Kidney (tissue), 14 donors: ENCODE data around the gene SUN2. TPM values are rescaled to one million over a fixed set of nuclear protein-coding genes. Genes with fewer than 3 reads are reported as not detected.

ENCODE experiments used
- DNase-seq, 5 donors: peaks; one replicate each; pipeline ENCODE4 v3.0.0-alpha.2; 2013 to 2020
- FAIRE-seq: peaks from 2 replicates; lab custom pipeline; 2012; peaks lifted over from hg19 to GRCh38; lab: Jason Lieb, UNC
- H3K27ac ChIP-seq, 2 donors: one replicate each; pipeline ENCODE4 v1.7.0; 2013; ENCODE audit warnings: low read depth in 2 of 2, low read length in 2 of 2, inconsistent platforms in 1 of 2
- H3K27me3 ChIP-seq: one replicate; pipeline ENCODE4 v1.7.1; 2013; ENCODE audit warnings: low read length, inconsistent platforms; ENCODE audit not compliant: control insufficient read depth, insufficient read depth
- H3K36me3 ChIP-seq, 3 donors: one replicate each; pipeline versions ENCODE4 v1.7.0 to v1.7.1; 2013; ENCODE audit warnings: low read length in 3 of 3, control low read depth in 1 of 3, inconsistent platforms in 1 of 3; ENCODE audit not compliant: insufficient read depth in 3 of 3, control insufficient read depth in 2 of 3
- H3K4me1 ChIP-seq, 3 donors: one replicate each; pipeline versions ENCODE4 v1.7.0 to v1.7.1; 2013; ENCODE audit warnings: low read length in 3 of 3, inconsistent platforms in 1 of 3, low read depth in 1 of 3; ENCODE audit not compliant: control insufficient read depth in 2 of 3, insufficient read depth in 2 of 3
- H3K4me3 ChIP-seq, 3 donors: one replicate each; pipeline versions ENCODE4 v1.7.0 to v1.8.1; 2013; ENCODE audit warnings: low read length in 3 of 3, control low read depth in 1 of 3, inconsistent platforms in 1 of 3
- H3K9ac ChIP-seq, 3 donors: one replicate each; pipeline versions ENCODE4 v1.7.0 to v1.7.1; 2013; ENCODE audit warnings: low read length in 3 of 3, control low read depth in 1 of 3, inconsistent platforms in 1 of 3
- H3K9me3 ChIP-seq, 3 donors: one replicate each; pipeline versions ENCODE4 v1.7.0 to v1.7.1; 2013; ENCODE audit warnings: low read length in 3 of 3, control low read depth in 1 of 3, inconsistent platforms in 1 of 3; ENCODE audit not compliant: control insufficient read depth in 2 of 3, insufficient read depth in 1 of 3
- CTCF ChIP-seq: IDR thresholded peaks from 3 replicates; pipeline ENCODE4 v1.5.1; 2012; ENCODE audit warnings: mild to moderate bottlenecking, moderate library complexity, borderline replicate concordance; ENCODE audit not compliant: insufficient read depth; ENCODE audit errors: extremely low read depth
- intact Hi-C: fragments of 100-400 bp; cut with DNase I; formaldehyde crosslinking; loops from one replicate; pipeline ENCODE4 v1.11.1; 2022
- polyA plus RNA-seq: library from polyadenylated mRNA; stranded (reverse); fragments of 350-450 nt; fragmentation: Illumina TruSeq; extraction: RNeasy Lipid Tissue Mini Kit (QIAGEN cat#74804); gene quantifications from one replicate; pipeline ENCODE4 v1.2.3, GENCODE V29; 2014; ENCODE audit warnings: low read depth, low replicate concordance; ENCODE audit not compliant: insufficient read depth
- total RNA-seq: library from RNA; stranded (reverse); fragmentation: NEBNext Ultra II Directional; extraction: Animal tissue kit (Norgen Biotek cat#: 25700); gene quantifications from one replicate; pipeline ENCODE4 v1.2.1, GENCODE V29; 2021
- donor health status: control.
- donor health status: control.
- donor health status: control.
- donor health status: control.
- donor health status: control.
- donor health status: DM: yes; HTN: yes; CAD: no.
- donor health status: Normal renal cell carcinoma (clear cell type).

SUN2 gene
- total and polyA plus RNA-seq, 2 donors from 2014 or later = 41.7 to 199 TPM

GRCh38 chr22:38738475-38739070, 17.2 kb downstream of the SUN2 start:
- Histone ChIP-seq H3K4me3 (no peak overlapping the region), H3K9me3 (no peaks in the 10 kb centered on the region), H3K9ac (no peak overlapping the region), H3K27me3 (no peaks in the 10 kb centered on the region), H3K4me1 (peaks cover 0 to 5% (median 5%) of the 10 kb centered on the region in 3 donors), H3K36me3 (peaks cover 0 to 82% (median 52%) of the 10 kb centered on the region in 3 donors), H3K27ac (no peak overlapping the region)
- intact Hi-C loops = no loop called here
- FAIRE-seq (no peak), DNase-seq (peak in 1 of 5 donors; percentile 75)
- no peak for TF ChIP-seq CTCF

- Histone ChIP-seq H3K27ac (no peak overlapping the region), H3K4me1 (peaks cover 0 to 12% (median 9%) of the 10 kb centered on the region in 3 donors), H3K9me3 (no peaks in the 10 kb centered on the region), H3K9ac (no peak overlapping the region), H3K36me3 (peaks cover 0 to 73% (median 51%) of the 10 kb centered on the region in 3 donors), H3K4me3 (no peak overlapping the region), H3K27me3 (no peaks in the 10 kb centered on the region)
- no peak for TF ChIP-seq CTCF
- intact Hi-C loops = no loop called here
- DNase-seq (peak in 1 of 5 donors; percentile 46), FAIRE-seq (no peak)
Observed at GRCh38 chr22:38737302-38738060, 18.3 kb downstream of the SUN2 start.

GRCh38 chr22:38736257-38736570, 19.6 kb downstream of the SUN2 start:
- Histone ChIP-seq H3K4me3 (no peak overlapping the region), H3K27me3 (no peaks in the 10 kb centered on the region), H3K36me3 (peaks cover 0 to 60% (median 44%) of the 10 kb centered on the region in 3 donors), H3K9me3 (no peaks in the 10 kb centered on the region), H3K27ac (no peak overlapping the region), H3K4me1 (peaks cover 0 to 12% (median 12%) of the 10 kb centered on the region in 3 donors), H3K9ac (no peak overlapping the region)
- no peak for TF ChIP-seq CTCF
- FAIRE-seq = no peak
- DNase-seq = no peak
- intact Hi-C loops = no loop called here
